Hepatocyte (in vitro differentiated cells): ENCODE results near the gene RXFP3. TPM values are rescaled to one million over a fixed set of nuclear protein-coding genes. Genes with fewer than 3 reads are reported as not detected.

Experiments
- DNase-seq: peaks from one replicate; pipeline ENCODE4 v3.0.0-alpha.2; 2016; ENCODE audit warnings: low spot score
- H2AFZ ChIP-seq: fragments of 200-600 bp; sonication (generic); 2 replicates; pipeline ENCODE4 v1.6.0; 2016; ENCODE audit warnings: antibody characterized with exemption, mild to moderate bottlenecking
- H3K27ac ChIP-seq: fragments of 200-600 bp; sonication (generic); 2 replicates; pipeline ENCODE4 v1.5.1; 2016; ENCODE audit warnings: mild to moderate bottlenecking
- H3K27me3 ChIP-seq: fragments of 200-600 bp; sonication (generic); 2 replicates; pipeline ENCODE4 v1.6.1; 2016
- H3K36me3 ChIP-seq: fragments of 200-600 bp; sonication (generic); replicated peaks from 2 replicates; pipeline ENCODE4 v1.5.1; 2016; ENCODE audit warnings: low read depth; ENCODE audit not compliant: insufficient read depth
- H3K4me1 ChIP-seq: fragments of 200-600 bp; sonication (generic); 2 replicates; pipeline ENCODE4 v1.5.1; 2016; ENCODE audit warnings: mild to moderate bottlenecking, moderate library complexity; ENCODE audit not compliant: insufficient read depth
- H3K4me2 ChIP-seq: fragments of 200-600 bp; sonication (generic); 2 replicates; pipeline ENCODE4 v1.6.0; 2016
- H3K4me3 ChIP-seq: fragments of 200-600 bp; sonication (generic); 2 replicates; pipeline ENCODE4 v1.5.1; 2016; ENCODE audit warnings: mild to moderate bottlenecking
- H3K79me2 ChIP-seq: fragments of 200-600 bp; sonication (generic); 2 replicates; pipeline ENCODE4 v1.6.0; 2017; ENCODE audit warnings: mild to moderate bottlenecking
- H3K9me2 ChIP-seq: fragments of 200-600 bp; sonication (generic); replicated peaks from 2 replicates; pipeline ENCODE4 v1.6.0; 2017; ENCODE audit warnings: mild to moderate bottlenecking; ENCODE audit not compliant: insufficient read depth
- H3K9me3 ChIP-seq: fragments of 200-600 bp; sonication (generic); 2 replicates; pipeline ENCODE4 v1.5.1; 2016; ENCODE audit warnings: low read depth, mild to moderate bottlenecking
- H4K20me1 ChIP-seq: fragments of 200-600 bp; sonication (generic); 2 replicates; pipeline ENCODE4 v1.6.0; 2016; ENCODE audit warnings: mild to moderate bottlenecking; ENCODE audit not compliant: insufficient read depth, poor library complexity, severe bottlenecking
- CTCF ChIP-seq: fragments of 200-600 bp; sonication (generic); IDR thresholded peaks from 2 replicates; pipeline ENCODE4 v1.5.1; 2016; ENCODE audit warnings: antibody characterized with exemption, mild to moderate bottlenecking; ENCODE audit not compliant: poor library complexity
- EZH2 ChIP-seq: fragments of 200-600 bp; sonication (generic); IDR thresholded peaks from 2 replicates; pipeline ENCODE4 v1.6.1; 2016; ENCODE audit warnings: antibody characterized with exemption, mild to moderate bottlenecking, borderline replicate concordance
- EZH2phosphoT487 ChIP-seq: fragments of 200-600 bp; sonication (generic); IDR thresholded peaks from one replicate; pipeline ENCODE4 v1.6.1; 2018; ENCODE audit warnings: antibody characterized with exemption, mild to moderate bottlenecking, low read depth, moderate library complexity; ENCODE audit not compliant: unreplicated experiment, severe bottlenecking
- WGBS: methylation state at CpG from one replicate; pipeline ENCODE4 v1.1.6; 2016; ENCODE audit warnings: low lambda C conversion rate; ENCODE audit errors: missing lambda C conversion rate; 5-methylcytosine and 5-hydroxymethylcytosine counted together
- polyA plus RNA-seq: library from polyadenylated mRNA; unstranded; fragments of >200 nt; fragmentation: Nextera tagmentation; extraction: Ambion mirVana; gene quantifications from 2 replicates; pipeline ENCODE4 v1.2.1, GENCODE V29; 2016
- total RNA-seq: library from RNA; depleted of rRNA; stranded (reverse); fragments of >200 nt; gene quantifications from 2 replicates; pipeline ENCODE4 v1.2.3, GENCODE V29; 2014

Gene RXFP3
- total and polyA plus RNA-seq, 2 experiments from 2014 or later = not detected

- Histone ChIP-seq H3K4me1 (no peaks in the 10 kb centered on the region), H3K27me3 (no peaks in the 10 kb centered on the region), H4K20me1 (no peaks in the 10 kb centered on the region), H3K4me3 (no peak overlapping the region), H3K27ac (no peak overlapping the region), H2AFZ (no peak overlapping the region), H3K36me3 (no peaks in the 10 kb centered on the region), H3K79me2 (no peaks in the 10 kb centered on the region), H3K9me2 (no peaks in the 10 kb centered on the region), H3K4me2 (no peak overlapping the region), H3K9me3 (no peaks in the 10 kb centered on the region)
- DNase-seq = no peak
- 78% methylated on average over 5 of the region's 5 CpGs for WGBS
- no peak for TF ChIP-seq EZH2phosphoT487
- no peak for TF ChIP-seq CTCF
- TF ChIP-seq EZH2 = no peak
Observed at GRCh38 chr5:33931136-33931535, 5.0 kb upstream of the RXFP3 start.

GRCh38 chr5:33933723-33934169 is 2.4 kb upstream of the RXFP3 start:
- no peak overlapping the region for H3K4me2 ChIP-seq
- H3K4me1 ChIP-seq = no peaks in the 10 kb centered on the region
- H3K9me3 ChIP-seq = no peaks in the 10 kb centered on the region
- H3K79me2 ChIP-seq = no peaks in the 10 kb centered on the region
- H3K4me3 ChIP-seq = no peak overlapping the region
- no peaks in the 10 kb centered on the region for H3K36me3 ChIP-seq
- peaks cover 4% of the 10 kb centered on the region for H3K27me3 ChIP-seq
- H4K20me1 ChIP-seq = no peaks in the 10 kb centered on the region
- no peak overlapping the region for H3K27ac ChIP-seq
- 92% methylated on average over 3 of the region's 3 CpGs for WGBS
- DNase-seq = no peak
- no peak for TF ChIP-seq EZH2phosphoT487
- TF ChIP-seq CTCF = no peak
- no peak for TF ChIP-seq EZH2
- H2AFZ ChIP-seq = no peak overlapping the region
- no peaks in the 10 kb centered on the region for H3K9me2 ChIP-seq

DNA sequence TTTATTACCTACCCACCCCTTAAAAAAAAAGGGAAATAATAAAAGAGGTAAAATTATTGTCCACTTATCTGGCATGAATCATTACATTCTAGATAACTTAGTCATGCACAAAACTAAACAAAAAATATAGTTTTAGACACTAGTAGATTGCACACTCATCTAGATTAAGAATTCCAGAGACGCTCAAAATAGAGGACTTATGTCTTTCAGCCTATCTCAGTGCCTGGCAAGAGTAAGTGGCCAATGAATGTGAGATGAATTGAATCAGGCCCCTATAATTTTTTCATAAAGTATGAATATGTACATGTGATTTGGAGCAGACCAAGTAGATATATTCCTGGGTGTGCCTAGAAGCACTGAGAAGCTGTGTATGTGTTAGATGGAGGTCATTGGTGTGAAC is 2.0 kb upstream of the RXFP3 start:
- Histone ChIP-seq H3K9me2 (no peaks in the 10 kb centered on the region), H3K27ac (no peak overlapping the region), H3K27me3 (peaks cover 4% of the 10 kb centered on the region), H3K79me2 (no peaks in the 10 kb centered on the region), H3K4me3 (no peak overlapping the region), H3K36me3 (no peaks in the 10 kb centered on the region), H3K4me1 (no peaks in the 10 kb centered on the region), H3K4me2 (no peak overlapping the region), H3K9me3 (no peaks in the 10 kb centered on the region), H2AFZ (no peak overlapping the region), H4K20me1 (no peaks in the 10 kb centered on the region)
- no peak for DNase-seq
- no peak for TF ChIP-seq EZH2
- no peak for TF ChIP-seq CTCF
- no peak for TF ChIP-seq EZH2phosphoT487
- 85% methylated on average over 1 of the region's 1 CpG for WGBS

GRCh38 chr5:33936004-33936380 is 194 bp upstream of the RXFP3 start:
- Histone ChIP-seq H3K4me3 (no peak overlapping the region), H3K9me3 (no peaks in the 10 kb centered on the region), H3K4me1 (no peaks in the 10 kb centered on the region), H3K9me2 (no peaks in the 10 kb centered on the region), H3K27ac (no peak overlapping the region), H4K20me1 (no peaks in the 10 kb centered on the region), H3K36me3 (no peaks in the 10 kb centered on the region), H3K4me2 (peak overlapping the region; percentile 96), H2AFZ (peak overlapping the region; percentile 16), H3K27me3 (peaks cover 4% of the 10 kb centered on the region), H3K79me2 (no peaks in the 10 kb centered on the region)
- peak; percentile 86 for DNase-seq
- TF ChIP-seq EZH2 (no peak), EZH2phosphoT487 (no peak), CTCF (no peak)
- WGBS = 2% methylated on average over 30 of the region's 30 CpGs
